MG63 (cell line): Measurements from ENCODE around the gene NIP7. TPM values are rescaled to one million over a fixed set of nuclear protein-coding genes. Genes with fewer than 3 reads are reported as not detected.
"Not testable (repeated sequence)": the region's sequence is repeated elsewhere in the genome, so short reads cannot be mapped to it uniquely, and the experiment has no call there.

ENCODE experiments used
- DNase-seq: peaks from one replicate; pipeline ENCODE4 v3.0.0-alpha.2; 2020
- H3K27me3 ChIP-seq: fragments of 250-450 bp; sonication (Bioruptor Pico); 2 replicates; pipeline ENCODE4 v1.5.1; 2020; ENCODE audit warnings: mild to moderate bottlenecking, moderate library complexity
- H3K36me3 ChIP-seq: fragments of 250-450 bp; sonication (Bioruptor Pico); 2 replicates; pipeline ENCODE4 v1.5.1; 2020; ENCODE audit warnings: mild to moderate bottlenecking, moderate library complexity
- H3K4me3 ChIP-seq: fragments of 250-450 bp; sonication (Bioruptor Pico); 2 replicates; pipeline ENCODE4 v1.5.1; 2020; ENCODE audit warnings: mild to moderate bottlenecking, moderate library complexity
- H3K9me3 ChIP-seq: fragments of 250-450 bp; sonication (Bioruptor Pico); 2 replicates; pipeline ENCODE4 v1.5.1; 2020; ENCODE audit warnings: mild to moderate bottlenecking, moderate library complexity
- total RNA-seq: library from RNA; depleted of rRNA; stranded (reverse); fragments of >200 nt; shearing (Covaris generic); gene quantifications from 2 replicates; pipeline ENCODE4 v1.2.3, GENCODE V29; 2014; ENCODE audit warnings: low replicate concordance

Gene NIP7
- total RNA-seq, 1 experiment from 2014 or later = 32.6 TPM

- Histone ChIP-seq H3K9me3 (no peaks in the 10 kb centered on the region), H3K27me3 (no peaks in the 10 kb centered on the region), H3K36me3 (peaks cover 38% of the 10 kb centered on the region), H3K4me3 (peak overlapping the region; percentile 67; the same call in 1 of the 2 replicates)
- DNase-seq = no peak
These were observed 11.8 kb upstream of the NIP7 start for GRCh38 chr16:69327585-69328310.

GRCh38 chr16:69328854-69329316 lies 10.7 kb upstream of the NIP7 start:
- H3K36me3 ChIP-seq = peaks cover 45% of the 10 kb centered on the region
- peak; percentile 62 for DNase-seq
- H3K9me3 ChIP-seq = no peaks in the 10 kb centered on the region
- H3K4me3 ChIP-seq = peak overlapping the region; percentile 67
- no peaks in the 10 kb centered on the region for H3K27me3 ChIP-seq

GRCh38 chr16:69329369-69330285 lies 9.9 kb upstream of the NIP7 start:
- Histone ChIP-seq H3K9me3 (no peaks in the 10 kb centered on the region), H3K4me3 (peak overlapping the region; percentile 67), H3K36me3 (peaks cover 46% of the 10 kb centered on the region), H3K27me3 (no peaks in the 10 kb centered on the region)
- no peak for DNase-seq

GRCh38 chr16:69330286-69331109 lies 9.1 kb upstream of the NIP7 start, which contains the start of gene PDF:
Gene PDF, minus strand, starts transcription at chr16:69330588. Its CDS starts 18 bp downstream, at chr16:69330570.
- no peaks in the 10 kb centered on the region for H3K9me3 ChIP-seq
- H3K4me3 ChIP-seq = peak within 1 kb of the TSS; percentile 67
- H3K36me3 ChIP-seq = peaks cover 47% of the 10 kb centered on the region
- H3K27me3 ChIP-seq = no peaks in the 10 kb centered on the region
- peak; percentile 93 for DNase-seq

- no peak overlapping the region for H3K4me3 ChIP-seq
- H3K36me3 ChIP-seq = peaks cover 38% of the 10 kb centered on the region
- no peak for DNase-seq
- H3K9me3 ChIP-seq = no peaks in the 10 kb centered on the region
- no peaks in the 10 kb centered on the region for H3K27me3 ChIP-seq
These were observed 4.9 kb upstream of the NIP7 start for GRCh38 chr16:69334696-69335095.

GRCh38 chr16:69338557-69339288 lies 849 bp upstream of the NIP7 start:
- DNase-seq = no peak
- H3K27me3 ChIP-seq = no peaks in the 10 kb centered on the region
- H3K36me3 ChIP-seq = peaks cover 55% of the 10 kb centered on the region

GRCh38 chr16:69340095-69340644 lies 598 bp downstream of the NIP7 start:
- Histone ChIP-seq H3K9me3 (no peaks in the 10 kb centered on the region), H3K27me3 (no peaks in the 10 kb centered on the region), H3K36me3 (peaks cover 44% of the 10 kb centered on the region), H3K4me3 (peak overlapping the region; percentile 84)
- no peak for DNase-seq

More at GRCh38 chr16:69338557-69339288, 849 bp upstream of the NIP7 start:
- no peaks in the 10 kb centered on the region for H3K9me3 ChIP-seq
- H3K4me3 ChIP-seq = peak overlapping the region; percentile 84

- DNase-seq = no peak
- H3K9me3 ChIP-seq = no peaks in the 10 kb centered on the region
- no peak overlapping the region for H3K4me3 ChIP-seq
- peaks cover 33% of the 10 kb centered on the region for H3K36me3 ChIP-seq
- no peaks in the 10 kb centered on the region for H3K27me3 ChIP-seq
These were observed 4.6 kb downstream of the NIP7 start for GRCh38 chr16:69344171-69344570.

- H3K4me3 ChIP-seq = no peak overlapping the region
- DNase-seq = no peak
- no peaks in the 10 kb centered on the region for H3K9me3 ChIP-seq
- H3K36me3 ChIP-seq = peaks cover 24% of the 10 kb centered on the region
- no peaks in the 10 kb centered on the region for H3K27me3 ChIP-seq
These were observed 6.4 kb downstream of the NIP7 start for GRCh38 chr16:69345923-69346322.

GRCh38 chr16:69346683-69347082 lies 7.1 kb downstream of the NIP7 start:
- no peaks in the 10 kb centered on the region for H3K9me3 ChIP-seq
- no peaks in the 10 kb centered on the region for H3K27me3 ChIP-seq
- H3K4me3 ChIP-seq = no peak overlapping the region
- H3K36me3 ChIP-seq = peaks cover 16% of the 10 kb centered on the region
- no peak for DNase-seq

GRCh38 chr16:69348222-69348621 lies 8.7 kb downstream of the NIP7 start:
- Histone ChIP-seq H3K9me3 (no peaks in the 10 kb centered on the region), H3K27me3 (no peaks in the 10 kb centered on the region), H3K36me3 (peaks cover 5% of the 10 kb centered on the region), H3K4me3 (no peak overlapping the region)
- DNase-seq = no peak

GRCh38 chr16:69349536-69349935 lies 10.0 kb downstream of the NIP7 start:
- Histone ChIP-seq H3K27me3 (no peaks in the 10 kb centered on the region), H3K4me3 (no peak overlapping the region), H3K36me3 (no peaks in the 10 kb centered on the region; the same call in 1 of the 2 replicates), H3K9me3 (no peaks in the 10 kb centered on the region)
- DNase-seq = no peak

GRCh38 chr16:69350536-69351133 lies 11.1 kb downstream of the NIP7 start:
- Histone ChIP-seq H3K4me3 (no peak overlapping the region), H3K27me3 (no peaks in the 10 kb centered on the region), H3K36me3 (no peaks in the 10 kb centered on the region; the same call in 1 of the 2 replicates), H3K9me3 (no peaks in the 10 kb centered on the region)
- DNase-seq = no peak

GRCh38 chr16:69351309-69352027 lies 11.9 kb downstream of the NIP7 start, which contains the start of gene TMED6:
Gene TMED6, minus strand, starts transcription at chr16:69351786. Its CDS starts 33 bp downstream, at chr16:69351753.
- Histone ChIP-seq H3K4me3 (no peak within 1 kb of the TSS), H3K9me3 (no peaks in the 10 kb centered on the region), H3K27me3 (no peaks in the 10 kb centered on the region), H3K36me3 (no peaks in the 10 kb centered on the region)
- DNase-seq = no peak

- H3K27me3 ChIP-seq, H3K4me3 ChIP-seq, H3K9me3 ChIP-seq, DNase-seq, H3K36me3 ChIP-seq: not testable (repeated sequence)
These were observed 20.5 kb downstream of the NIP7 start for GRCh38 chr16:69360070-69360469.
